Measurements from ENCODE around the gene SOX2.

DNA sequence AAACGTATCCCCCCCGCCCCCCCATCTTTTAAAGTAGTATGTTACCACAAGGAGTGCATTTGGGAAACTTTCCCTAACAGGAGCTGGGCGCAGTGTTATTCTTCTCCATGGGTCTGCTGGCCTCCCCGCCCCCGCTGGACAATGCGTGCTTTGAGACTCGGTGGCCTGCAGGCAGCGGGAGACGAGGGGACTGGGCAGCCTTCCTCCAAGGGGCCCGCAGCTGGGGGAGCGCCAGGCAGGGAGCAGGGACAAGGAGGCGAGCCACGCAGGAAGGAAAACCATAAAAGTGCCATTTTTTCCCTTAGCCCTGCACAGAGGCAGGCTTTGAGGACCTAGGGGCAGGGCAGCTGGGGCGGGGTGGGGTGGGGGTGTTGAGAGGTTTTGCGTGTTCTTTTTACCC, 14.1 kb downstream of the SOX2 start:
- TF ChIP-seq, protein P1, sequence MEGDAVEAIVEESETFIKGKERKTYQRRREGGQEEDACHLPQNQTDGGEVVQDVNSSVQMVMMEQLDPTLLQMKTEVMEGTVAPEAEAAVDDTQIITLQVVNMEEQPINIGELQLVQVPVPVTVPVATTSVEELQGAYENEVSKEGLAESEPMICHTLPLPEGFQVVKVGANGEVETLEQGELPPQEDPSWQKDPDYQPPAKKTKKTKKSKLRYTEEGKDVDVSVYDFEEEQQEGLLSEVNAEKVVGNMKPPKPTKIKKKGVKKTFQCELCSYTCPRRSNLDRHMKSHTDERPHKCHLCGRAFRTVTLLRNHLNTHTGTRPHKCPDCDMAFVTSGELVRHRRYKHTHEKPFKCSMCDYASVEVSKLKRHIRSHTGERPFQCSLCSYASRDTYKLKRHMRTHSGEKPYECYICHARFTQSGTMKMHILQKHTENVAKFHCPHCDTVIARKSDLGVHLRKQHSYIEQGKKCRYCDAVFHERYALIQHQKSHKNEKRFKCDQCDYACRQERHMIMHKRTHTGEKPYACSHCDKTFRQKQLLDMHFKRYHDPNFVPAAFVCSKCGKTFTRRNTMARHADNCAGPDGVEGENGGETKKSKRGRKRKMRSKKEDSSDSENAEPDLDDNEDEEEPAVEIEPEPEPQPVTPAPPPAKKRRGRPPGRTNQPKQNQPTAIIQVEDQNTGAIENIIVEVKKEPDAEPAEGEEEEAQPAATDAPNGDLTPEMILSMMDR (IDR thresholded peaks at IDR 0.05; ENCODE audit: poor library complexity, severe bottlenecking): no peak
- TF ChIP-seq EP300 (conservative IDR thresholded peaks at IDR 0.05; ENCODE audit: poor library complexity, severe bottlenecking): no peak
- TF ChIP-seq RAD21 (conservative IDR thresholded peaks at IDR 0.05): no peak
